HepG2 (cell line): ENCODE data around the gene GABRB1. TPM values are rescaled to one million over a fixed set of nuclear protein-coding genes. Genes with fewer than 3 reads are reported as not detected.
A peak's percentile ranks its signal among the peaks of the same experiment; 100 is the strongest.

Experiments
- ATAC-seq: fragments of 200-7000 bp; cut with Tn5 transposase; 3 replicates; pipeline ENCODE4 v1.9.1; 2020; ENCODE audit warnings: mild to moderate bottlenecking, moderate library complexity
- BruUV-seq: library from RNA; stranded (reverse); fragments of 400-500 nt; replicated peaks from 2 replicates; lab custom pipeline; 2021; lab: Mats Ljungman, UMichigan
- CTCF ChIA-PET: fragments of 300-600 bp; formaldehyde crosslinking; extraction: SDS; loops from one replicate; lab custom pipeline; 2021; ENCODE audit warnings: low total read pairs, inconsistent platforms, low intra/inter-chr PET ratio; lab: Yijun Ruan, JAX
- POLR2A ChIA-PET: fragments of 350-600 bp; sonication (Branson Sonifier 250); formaldehyde crosslinking; loops from one replicate; lab custom pipeline; 2020; ENCODE audit warnings: antibody characterized with exemption, inconsistent platforms; lab: Yijun Ruan, JAX
- DNase-seq: peaks from one replicate; pipeline ENCODE4 v3.0.0-alpha.2; 2015; ENCODE audit warnings: low spot score
- FAIRE-seq: peaks from 3 replicates; lab custom pipeline; 2011; peaks lifted over from hg19 to GRCh38; lab: Jason Lieb, UNC
- H2AFZ ChIP-seq: one replicate; pipeline ENCODE4 v1.6.1; 2011; ENCODE audit warnings: low read length, inconsistent platforms
- H3K27ac ChIP-seq: fragments of 300-600 bp; 3 replicates; pipeline ENCODE4 v1.8.0; 2011; ENCODE audit warnings: mixed run types, mild to moderate bottlenecking, mixed read lengths, low read length, inconsistent platforms; ENCODE audit not compliant: insufficient read depth; ENCODE audit errors: extremely low read length
- H3K27me3 ChIP-seq, 2 experiments: fragments of 200-600 bp in 1 of 2; 2 replicates in 1 of 2; 3 replicates in 1 of 2; pipeline versions ENCODE4 v1.6.0 to v1.8.0; 2011; ENCODE audit warnings: low read length in 2 of 2, mild to moderate bottlenecking in 2 of 2, moderate library complexity in 2 of 2, inconsistent platforms in 1 of 2; ENCODE audit not compliant: insufficient read depth in 2 of 2, control insufficient read depth in 1 of 2
- H3K36me3 ChIP-seq, 2 experiments: fragments of 200-600 bp in 1 of 2; replicated peaks in 1 of 2; 2 replicates in 1 of 2; 3 replicates in 1 of 2; pipeline versions ENCODE4 v1.5.1 to v1.8.0; 2011; ENCODE audit warnings: low read length in 2 of 2, inconsistent platforms in 1 of 2; ENCODE audit not compliant: insufficient read depth in 2 of 2, control insufficient read depth in 1 of 2
- H3K4me1 ChIP-seq: 2 replicates; pipeline ENCODE4 v1.5.1; 2012; ENCODE audit warnings: low read length, inconsistent platforms; ENCODE audit not compliant: insufficient read depth
- H3K4me2 ChIP-seq: 2 replicates; pipeline ENCODE4 v1.6.0; 2011; ENCODE audit warnings: low read depth, low read length, inconsistent platforms
- H3K4me3 ChIP-seq, 3 experiments: fragments of 200-600 bp in 1 of 3; sonication (generic), shearing (Covaris generic) in 1 of 3; replicated peaks in 1 of 3; 2 replicates each; pipeline ENCODE4 v1.5.1; 2011 to 2016; ENCODE audit warnings: low read length in 3 of 3, inconsistent platforms in 2 of 3, low read depth in 2 of 3, mild to moderate bottlenecking in 2 of 3, control low read depth in 1 of 3, mixed read lengths in 1 of 3; ENCODE audit not compliant: insufficient read depth in 1 of 3
- H3K79me2 ChIP-seq: one replicate; pipeline ENCODE4 v1.6.1; 2011; ENCODE audit warnings: low read length, inconsistent platforms; ENCODE audit not compliant: insufficient read depth
- H3K9ac ChIP-seq: 2 replicates; pipeline ENCODE4 v1.6.0; 2011; ENCODE audit warnings: mild to moderate bottlenecking, low read depth, low read length, inconsistent platforms; ENCODE audit not compliant: insufficient read depth
- H3K9me3 ChIP-seq: 2 replicates; pipeline ENCODE4 v1.5.1; 2012; ENCODE audit warnings: mild to moderate bottlenecking, low read length
- H4K20me1 ChIP-seq: 2 replicates; pipeline ENCODE4 v1.6.0; 2011; ENCODE audit warnings: inconsistent platforms, mild to moderate bottlenecking, low read length, moderate library complexity; ENCODE audit not compliant: insufficient read depth
- CEBPB ChIP-seq: IDR thresholded peaks from 2 replicates; pipeline ENCODE4 v1.6.1; 2011; ENCODE audit warnings: low read depth, low read length, improper control_type of control experiment, borderline replicate concordance
- MEF2D ChIP-seq: sonication (generic); formaldehyde crosslinking; IDR thresholded peaks from 2 replicates; pipeline ENCODE4 v1.5.1; 2020; ENCODE audit warnings: mild to moderate bottlenecking, missing genetic modification reagents
- MIXL1 ChIP-seq: IDR thresholded peaks from 2 replicates; pipeline ENCODE4 v1.6.1; 2016
- NCOA2 ChIP-seq: sonication (generic); formaldehyde crosslinking; IDR thresholded peaks from 2 replicates; pipeline ENCODE4 v1.8.0; 2022; ENCODE audit warnings: inconsistent platforms
- RXRB ChIP-seq: IDR thresholded peaks from 2 replicates; pipeline ENCODE4 v1.6.1; 2016; ENCODE audit warnings: borderline replicate concordance, missing genetic modification reagents, missing compliant biosample characterization
- SOX6 ChIP-seq, 2 experiments: fragments of 450-650 bp in 1 of 2; sonication (generic) in 1 of 2; formaldehyde crosslinking in 1 of 2; IDR thresholded peaks; 2 replicates each; pipeline versions ENCODE4 v1.4.0 to v1.6.1; 2017 to 2020; ENCODE audit warnings: antibody characterized with exemption in 1 of 2, mild to moderate bottlenecking in 1 of 2, missing genetic modification reagents in 1 of 2
- STAG1 ChIP-seq: sonication (generic); formaldehyde crosslinking; IDR thresholded peaks from 2 replicates; pipeline ENCODE4 v1.4.0; 2020; ENCODE audit warnings: missing genetic modification reagents
- ZEB1 ChIP-seq: IDR thresholded peaks from 2 replicates; pipeline ENCODE4 v1.6.1; 2012; ENCODE audit warnings: mild to moderate bottlenecking, low read depth, inconsistent platforms; ENCODE audit not compliant: insufficient replicate concordance
- ZSCAN25 ChIP-seq: sonication (generic); formaldehyde crosslinking; IDR thresholded peaks from 2 replicates; pipeline ENCODE4 v1.8.0; 2022; ENCODE audit warnings: mild to moderate bottlenecking, missing genetic modification reagents
- WGBS: methylation state at CpG from one replicate; pipeline ENCODE4 v1.1.6; 2017; ENCODE audit warnings: low lambda C conversion rate; 5-methylcytosine and 5-hydroxymethylcytosine counted together
- in situ Hi-C: cut with HindIII; loops from 2 replicates; pipeline ENCODE4 v1.10.0; 2017; ENCODE audit warnings: low pct_unique_long_range_greater_than_20kb; ENCODE audit not compliant: extremely low pct_ligation_motif_present
- intact Hi-C: fragments of 100-400 bp; cut with micrococcal nuclease; formaldehyde crosslinking; loops from one replicate; pipeline ENCODE4 v1.10.0; 2022; ENCODE audit not compliant: unreplicated experiment
- polyA plus RNA-seq, 8 experiments: library from polyadenylated mRNA; depleted of rRNA in 3 of 8; stranded (reverse) in 7 of 8; unstranded in 1 of 8; fragments of >200 nt; fragmentation: Illumina TruSeq in 4 of 8; extraction: Trizol in 4 of 8; gene quantifications; 2 replicates each; pipeline versions ENCODE4 v1.2.1 to v1.2.3, GENCODE V29; 2011 to 2016; ENCODE audit warnings: low read depth in 4 of 8, missing spikeins in 1 of 8, mixed read lengths in 1 of 8; ENCODE audit not compliant: insufficient read depth in 1 of 8
- total RNA-seq, 5 experiments: library from RNA; depleted of rRNA; stranded (reverse); fragments of >200 nt; fragmentation: Illumina TruSeq; extraction: Trizol; gene quantifications; 2 replicates each; pipeline ENCODE4 v1.2.3, GENCODE V29; 2016; ENCODE audit warnings: low read depth in 1 of 5
- TF ChIP-seq, protein P1 (sequence below): sonication (generic); formaldehyde crosslinking; IDR thresholded peaks from 2 replicates; pipeline ENCODE4 v1.8.0; 2022; ENCODE audit warnings: missing genetic modification reagents, low read depth, mild to moderate bottlenecking, borderline replicate concordance
- TF ChIP-seq, protein P2 (sequence below): sonication (generic); formaldehyde crosslinking; IDR thresholded peaks from 2 replicates; pipeline ENCODE4 v1.8.1; 2022; ENCODE audit warnings: mild to moderate bottlenecking, missing genetic modification reagents
- TF ChIP-seq, protein P3 (sequence below): sonication (generic); formaldehyde crosslinking; IDR thresholded peaks from 2 replicates; pipeline ENCODE4 v1.4.0; 2020; ENCODE audit warnings: missing genetic modification reagents

GABRB1 gene
- total and polyA plus RNA-seq, 2 of the 13 experiments (the other 11 are each of a cell fraction or from before 2014, with no cell fraction given): not detected

DNA sequence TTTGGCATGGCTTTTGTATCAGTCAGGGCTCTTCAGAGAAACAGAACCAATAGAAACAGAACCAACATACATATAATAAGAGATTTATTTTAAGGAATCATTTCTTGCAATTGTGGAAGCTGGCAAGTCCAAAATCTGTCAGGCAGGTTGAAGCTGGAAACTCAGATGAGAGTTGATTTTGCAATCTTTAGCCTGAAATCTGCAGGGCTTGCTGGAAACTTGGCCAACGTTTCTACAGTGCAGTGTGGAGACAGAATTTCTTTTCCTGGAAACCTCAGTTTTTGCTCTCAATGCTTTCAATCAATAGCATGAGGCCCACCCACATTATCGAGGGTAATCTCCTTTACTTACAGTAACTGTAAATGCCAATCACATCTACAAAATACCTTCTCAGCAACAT is 386.8 kb downstream of the GABRB1 start:
- intact Hi-C loops (no loop called here), in situ Hi-C loops (no loop called here)
- Histone ChIP-seq H3K36me3 (no peaks in the 10 kb centered on the region), H3K9me3 (no peaks in the 10 kb centered on the region), H3K9ac (no peak overlapping the region), H3K4me2 (no peak overlapping the region), H3K79me2 (no peaks in the 10 kb centered on the region), H3K4me3 (no peak overlapping the region), H4K20me1 (no peaks in the 10 kb centered on the region), H3K27ac (no peak overlapping the region), H3K4me1 (no peaks in the 10 kb centered on the region), H2AFZ (no peak overlapping the region), H3K27me3 (no peaks in the 10 kb centered on the region)
- ChIA-PET CTCF (no interaction called here), POLR2A (no interaction called here)
- DNase-seq (no peak), FAIRE-seq (no peak), ATAC-seq (no peak)
- no TSS peak for BruUV-seq
- TF ChIP-seq STAG1 (CRISPR knock-in tag) (no peak), CEBPB (peak; percentile 3; the same call in 1 of the 2 replicates)
- 0% methylated on average over 2 of the region's 2 CpGs for WGBS

DNA sequence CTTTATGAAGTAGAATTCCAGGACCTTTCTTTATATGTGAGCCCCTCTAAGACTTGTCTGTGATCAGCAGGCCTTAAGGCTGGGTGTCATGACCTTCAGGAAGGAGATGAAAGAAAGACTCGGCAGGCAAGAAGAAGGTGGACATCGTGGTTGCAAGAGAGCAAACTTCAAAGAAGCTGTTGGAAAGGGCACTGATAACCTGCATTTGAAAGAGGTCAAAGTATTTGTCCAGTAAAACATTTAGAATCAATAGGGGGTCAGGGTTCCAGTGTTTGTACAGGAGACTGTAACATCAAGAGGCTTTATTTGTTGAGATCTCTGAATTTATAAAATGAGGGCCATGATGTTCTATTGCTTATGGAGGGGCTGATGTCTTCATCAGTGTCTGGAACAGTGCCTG is 387.9 kb downstream of the GABRB1 start:
- Histone ChIP-seq H3K9ac (no peak overlapping the region), H4K20me1 (no peaks in the 10 kb centered on the region), H3K4me3 (no peak overlapping the region), H3K79me2 (no peaks in the 10 kb centered on the region), H3K27me3 (no peaks in the 10 kb centered on the region), H2AFZ (no peak overlapping the region), H3K9me3 (no peaks in the 10 kb centered on the region), H3K36me3 (no peaks in the 10 kb centered on the region), H3K4me2 (no peak overlapping the region), H3K27ac (no peak overlapping the region), H3K4me1 (no peaks in the 10 kb centered on the region)
- ChIA-PET POLR2A (no interaction called here), CTCF (no interaction called here)
- BruUV-seq: no TSS peak
- intact Hi-C loops (no loop called here), in situ Hi-C loops (no loop called here)
- DNase-seq (peak; percentile 1), ATAC-seq (peak; percentile 68), FAIRE-seq (no peak)
- 0% methylated on average over 2 of the region's 2 CpGs for WGBS
- TF ChIP-seq SOX6 (IDR thresholded peaks at IDR 0.05) (no peak), SOX6 (CRISPR knock-in tag; IDR thresholded peaks at IDR 0.05) (peak; percentile 45; the same call in 1 of the 2 replicates), ZSCAN25 (CRISPR knock-in tag) (no peak), MEF2D (no peak), MIXL1 (no peak), NCOA2 (CRISPR knock-in tag) (peak; percentile 17; the same call in 1 of the 2 replicates), ZEB1 (no peak), RXRB (CRISPR knock-in tag) (no peak)
- TF ChIP-seq, protein P1, sequence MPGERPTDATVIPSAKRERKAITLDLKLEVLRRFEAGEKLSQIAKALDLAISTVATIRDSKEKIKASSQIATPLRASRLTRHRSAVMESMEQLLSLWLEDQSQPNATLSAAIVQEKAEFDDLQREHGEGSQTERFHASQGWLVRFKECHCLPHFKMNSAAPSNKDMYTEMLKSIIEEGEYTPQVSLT (CRISPR knock-in tag): no peak
- TF ChIP-seq, protein P2, sequence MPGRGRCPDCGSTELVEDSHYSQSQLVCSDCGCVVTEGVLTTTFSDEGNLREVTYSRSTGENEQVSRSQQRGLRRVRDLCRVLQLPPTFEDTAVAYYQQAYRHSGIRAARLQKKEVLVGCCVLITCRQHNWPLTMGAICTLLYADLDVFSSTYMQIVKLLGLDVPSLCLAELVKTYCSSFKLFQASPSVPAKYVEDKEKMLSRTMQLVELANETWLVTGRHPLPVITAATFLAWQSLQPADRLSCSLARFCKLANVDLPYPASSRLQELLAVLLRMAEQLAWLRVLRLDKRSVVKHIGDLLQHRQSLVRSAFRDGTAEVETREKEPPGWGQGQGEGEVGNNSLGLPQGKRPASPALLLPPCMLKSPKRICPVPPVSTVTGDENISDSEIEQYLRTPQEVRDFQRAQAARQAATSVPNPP (CRISPR knock-in tag): no peak
- TF ChIP-seq, protein P3, sequence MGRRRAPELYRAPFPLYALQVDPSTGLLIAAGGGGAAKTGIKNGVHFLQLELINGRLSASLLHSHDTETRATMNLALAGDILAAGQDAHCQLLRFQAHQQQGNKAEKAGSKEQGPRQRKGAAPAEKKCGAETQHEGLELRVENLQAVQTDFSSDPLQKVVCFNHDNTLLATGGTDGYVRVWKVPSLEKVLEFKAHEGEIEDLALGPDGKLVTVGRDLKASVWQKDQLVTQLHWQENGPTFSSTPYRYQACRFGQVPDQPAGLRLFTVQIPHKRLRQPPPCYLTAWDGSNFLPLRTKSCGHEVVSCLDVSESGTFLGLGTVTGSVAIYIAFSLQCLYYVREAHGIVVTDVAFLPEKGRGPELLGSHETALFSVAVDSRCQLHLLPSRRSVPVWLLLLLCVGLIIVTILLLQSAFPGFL (CRISPR knock-in tag): no peak
